ENCODE data around the gene ZNF592. TPM values are rescaled to one million over a fixed set of nuclear protein-coding genes. Genes with fewer than 3 reads are reported as not detected.

ZNF592 gene
- total and polyA plus RNA-seq, 2 of the 13 experiments (the other 11 are each of a cell fraction or from before 2014, with no cell fraction given) = 8.2 to 9.8 TPM

GRCh38 chr15:84716036-84716732 lies 32.2 kb upstream of the ZNF592 start, which contains the start of gene SEC11A (continued):
- TF ChIP-seq ZNF318 (CRISPR knock-in tag; IDR thresholded peaks at IDR 0.05) = no peak
- TF ChIP-seq KDM5A (IDR thresholded peaks at IDR 0.05; ENCODE audit: borderline replicate concordance, low read length) = peak; percentile 84; the same call in 1 of the 2 replicates
- no peak; the same call in 1 of the 2 replicates for TF ChIP-seq CREB3 (CRISPR knock-in tag; IDR thresholded peaks at IDR 0.05)
- TF ChIP-seq FOSL2 (CRISPR knock-in tag; IDR thresholded peaks at IDR 0.05) = peak; percentile 49
- TF ChIP-seq CC2D1A (CRISPR knock-in tag; IDR thresholded peaks at IDR 0.05) = no peak
- peak; percentile 89 for TF ChIP-seq TBX2 (CRISPR knock-in tag; IDR thresholded peaks at IDR 0.05; ENCODE audit: borderline replicate concordance)
- no peak for TF ChIP-seq AFF4 (CRISPR knock-in tag; IDR thresholded peaks at IDR 0.05)
- TF ChIP-seq ZNF891 (CRISPR knock-in tag; IDR thresholded peaks at IDR 0.05) = peak; percentile 74; the same call in 1 of the 2 replicates
- no peak for TF ChIP-seq RCOR2 (CRISPR knock-in tag; IDR thresholded peaks at IDR 0.05)
- TF ChIP-seq MTERF4 (CRISPR knock-in tag; IDR thresholded peaks at IDR 0.05) = peak; percentile 89; the same call in 1 of the 2 replicates
- peak; percentile 80 for TF ChIP-seq BRD4 (CRISPR knock-in tag; IDR thresholded peaks at IDR 0.05)
- no peak for TF ChIP-seq SOX6 (IDR thresholded peaks at IDR 0.05)
- TF ChIP-seq SOX6 (CRISPR knock-in tag; IDR thresholded peaks at IDR 0.05) = peak; percentile 76
- TF ChIP-seq ZNF878 (CRISPR knock-in tag; IDR thresholded peaks at IDR 0.05) = peak; percentile 82; the same call in 1 of the 2 replicates
